NCI-H524 (cell line): ENCODE data around the gene SMAGP.
"Not testable (repeated sequence)": the region's sequence is repeated elsewhere in the genome, so short reads cannot be mapped to it uniquely, and the experiment has no call there.

ENCODE experiments used
- DNase-seq, 2 experiments: peaks; one replicate each; lab custom pipeline; 2025; lab: John Stamatoyannopoulos, UW

The SMAGP gene

DNA sequence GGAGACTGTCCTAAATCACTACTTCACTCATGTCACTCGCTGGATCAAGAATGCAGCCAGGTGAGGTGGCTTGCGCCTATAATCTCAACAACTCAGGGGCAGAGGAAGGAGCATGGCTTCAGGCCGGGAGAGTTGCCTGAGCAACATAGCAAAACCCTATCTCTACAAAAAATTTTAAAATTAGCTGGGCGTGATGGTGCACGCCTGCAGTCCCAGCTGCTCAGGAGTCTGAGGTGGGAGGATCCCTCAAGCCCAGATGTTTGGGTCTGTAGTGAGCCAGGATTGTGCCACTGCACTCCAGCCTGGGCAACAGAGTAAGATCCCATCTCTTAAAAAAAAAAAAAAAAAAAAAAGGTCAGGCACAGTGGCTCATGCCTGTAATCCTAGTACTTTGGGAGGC lies 5.9 kb downstream of the SMAGP start:
- no peak for DNase-seq

- DNase-seq = no peak
These were observed 6.9 kb downstream of the SMAGP start for GRCh38 chr12:51263341-51263740.

- peak in 1 of 2 experiments; percentile 13 for DNase-seq
These were observed 7.4 kb downstream of the SMAGP start for GRCh38 chr12:51262758-51263177.

DNA sequence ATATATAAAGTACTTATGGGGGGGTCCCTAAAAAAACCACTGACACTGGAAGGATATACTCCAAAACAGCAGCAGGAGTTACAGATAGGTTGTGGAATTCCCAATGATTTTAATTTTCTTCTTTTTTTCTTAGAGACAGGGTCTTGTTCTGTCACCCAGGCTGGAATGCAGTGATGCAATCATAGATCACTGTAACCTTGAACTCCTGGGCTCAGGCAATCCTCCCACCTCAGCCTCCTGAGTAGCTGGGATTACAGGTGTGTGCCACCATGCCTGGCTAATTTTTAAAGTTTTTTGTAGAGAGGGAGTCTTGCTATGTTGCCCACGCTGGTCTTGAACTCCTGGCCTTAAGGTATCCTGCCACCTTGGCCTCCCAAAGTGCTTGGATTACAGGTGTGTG lies 10.6 kb downstream of the SMAGP start:
- DNase-seq = not testable (repeated sequence)

GRCh38 chr12:51254536-51254935 lies 15.7 kb downstream of the SMAGP start:
- no peak for DNase-seq

DNA sequence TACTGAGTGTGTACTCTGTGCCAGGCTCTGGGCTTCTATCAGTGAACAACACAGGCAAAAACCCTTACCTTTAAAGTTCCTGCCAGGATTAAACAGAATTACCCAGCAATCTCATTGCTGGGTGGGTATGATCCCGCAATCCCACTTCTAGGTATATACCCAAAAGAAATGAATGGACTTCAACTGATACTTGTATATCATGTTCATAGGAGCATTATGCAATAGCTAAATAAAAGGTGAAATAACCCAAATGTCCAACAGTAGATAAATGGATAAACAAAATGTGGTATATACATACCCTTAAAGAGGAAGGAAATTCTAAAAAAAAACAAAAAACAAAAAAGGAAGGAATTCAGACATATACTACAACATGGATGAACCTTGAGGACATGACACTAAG lies 16.9 kb downstream of the SMAGP start:
- no peak for DNase-seq

- no peak for DNase-seq
These were observed 22.6 kb downstream of the SMAGP start for GRCh38 chr12:51247523-51248206.

DNA sequence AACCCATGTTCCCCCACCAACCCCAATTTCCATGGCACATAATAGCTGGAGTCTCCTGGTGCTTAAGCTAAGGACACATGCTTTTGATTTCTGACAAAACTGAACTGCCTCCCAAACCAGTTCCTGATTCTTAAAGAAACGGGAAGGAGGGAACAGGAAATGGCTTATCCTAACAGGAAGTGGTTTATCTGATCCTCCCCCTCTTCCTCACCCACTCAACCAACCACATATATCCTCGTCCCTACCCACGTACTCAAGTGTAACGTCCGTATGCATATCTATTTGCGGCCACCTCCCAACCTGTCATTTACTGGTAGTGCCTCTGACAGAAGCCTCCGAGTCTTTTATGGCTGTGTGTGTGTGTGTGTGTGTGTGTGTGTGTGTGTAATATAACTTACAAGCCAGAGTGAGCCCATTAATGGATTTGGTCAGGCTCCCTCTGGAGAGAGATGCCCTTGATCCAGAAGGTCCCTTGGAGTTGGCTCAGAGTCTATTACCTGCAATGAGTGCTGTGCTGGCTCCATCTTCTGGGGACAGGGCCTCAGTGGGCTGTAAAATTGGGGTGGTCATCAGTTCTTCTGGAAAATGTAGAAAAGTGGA lies 23.9 kb downstream of the SMAGP start:
- peak in 1 of 2 experiments; percentile 10 for DNase-seq

GRCh38 chr12:51245476-51246253 lies 24.6 kb downstream of the SMAGP start:
- no peak for DNase-seq

GRCh38 chr12:51244269-51244668 lies 25.9 kb downstream of the SMAGP start:
- DNase-seq = no peak

DNA sequence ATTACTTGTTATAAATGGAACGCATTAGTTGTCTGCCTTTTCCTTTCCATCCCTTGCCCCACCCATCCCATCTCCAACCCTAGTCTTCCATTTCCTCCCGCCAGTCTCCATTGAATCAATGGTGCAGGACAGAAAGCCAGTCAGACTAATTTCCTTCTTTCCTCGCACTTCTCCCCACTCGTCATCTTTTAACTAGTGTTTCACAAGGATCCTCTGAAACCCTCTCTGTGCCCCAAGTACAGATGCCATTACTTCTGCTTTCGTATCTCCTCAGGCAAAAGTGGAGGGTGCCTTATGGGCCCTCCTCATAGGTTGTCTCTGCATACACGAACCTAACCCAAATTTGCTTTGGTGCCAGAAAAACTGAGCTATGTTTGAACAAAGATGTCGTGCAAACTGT lies 27.3 kb downstream of the SMAGP start:
- no peak for DNase-seq

- no peak for DNase-seq
These were observed 28.1 kb downstream of the SMAGP start for GRCh38 chr12:51242120-51242519.

GRCh38 chr12:51240971-51241370 lies 29.2 kb downstream of the SMAGP start:
- no peak for DNase-seq

DNA sequence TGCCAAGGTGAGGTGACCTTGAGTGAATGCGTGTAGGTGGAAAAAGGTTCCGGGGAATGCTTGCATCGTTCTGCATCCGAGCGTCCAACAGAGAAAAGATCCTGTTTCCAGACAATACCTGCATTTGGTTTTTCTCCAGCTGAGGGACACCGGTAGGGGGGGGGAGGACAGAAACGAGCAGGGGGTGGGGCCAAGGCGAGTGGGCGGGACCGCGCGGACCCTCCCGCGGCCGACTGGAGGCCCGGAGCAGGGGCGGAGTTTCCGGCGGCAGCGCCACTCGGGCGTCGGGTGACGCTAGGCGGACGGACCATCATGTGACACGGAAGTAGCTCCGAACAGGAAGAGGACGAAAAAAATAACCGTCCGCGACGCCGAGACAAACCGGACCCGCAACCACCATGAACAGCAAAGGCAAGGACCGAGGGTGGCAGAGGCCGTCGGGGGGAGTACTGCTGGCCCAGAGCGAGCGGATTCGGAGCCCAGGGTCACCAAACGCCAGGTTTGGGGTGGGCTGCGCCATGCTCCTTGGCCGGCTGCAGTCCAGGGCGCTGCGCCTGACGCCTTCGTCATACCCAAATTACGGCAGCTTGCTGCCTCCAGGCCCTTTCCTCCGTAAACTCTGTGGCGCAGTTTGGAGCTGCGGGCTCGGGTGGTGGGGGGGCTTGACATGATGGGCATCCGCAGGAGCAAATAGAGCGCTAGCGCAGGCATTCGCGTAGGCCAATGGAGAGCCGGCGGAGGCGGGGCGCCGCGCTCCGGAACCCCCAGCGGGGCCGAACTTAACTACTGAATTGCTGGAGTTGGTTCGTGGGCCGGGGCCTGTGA lies 31.5 kb downstream of the SMAGP start, which contains the start of gene DAZAP2:
Gene DAZAP2 (plus strand): TSS at position 317 of the 825 bp plus-strand sequence. CDS start 82 bp downstream, at position 399.
- peak; percentile 73 to 94 for DNase-seq

DNA sequence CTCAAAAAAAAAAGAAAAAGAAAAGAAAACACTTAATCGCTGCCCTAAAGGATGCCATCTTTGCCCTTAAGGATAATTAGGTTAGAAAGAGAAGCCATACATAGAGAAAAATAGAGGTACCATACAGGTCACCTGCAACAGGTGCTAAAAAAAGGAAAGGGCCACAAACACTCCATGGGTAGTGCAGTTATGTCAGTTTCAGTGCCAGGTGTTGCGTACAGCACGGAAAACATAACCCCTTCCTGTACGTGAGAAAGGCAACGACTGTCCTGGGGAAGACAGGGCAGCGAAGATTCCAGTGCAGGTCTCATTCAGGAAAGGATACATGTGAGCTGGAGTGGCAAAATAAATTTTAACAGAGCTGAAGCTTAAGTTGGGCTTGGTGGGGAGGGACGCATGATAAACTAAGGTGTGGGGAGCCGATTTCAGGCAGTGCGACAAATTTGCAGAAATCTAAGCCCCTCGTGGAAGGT lies 32.1 kb downstream of the SMAGP start:
- DNase-seq = peak in 1 of 2 experiments; percentile 36

- DNase-seq = no peak
These were observed 35.7 kb downstream of the SMAGP start for GRCh38 chr12:51234530-51234929.

GRCh38 chr12:51232642-51233041 lies 37.6 kb downstream of the SMAGP start:
- DNase-seq = no peak

DNA sequence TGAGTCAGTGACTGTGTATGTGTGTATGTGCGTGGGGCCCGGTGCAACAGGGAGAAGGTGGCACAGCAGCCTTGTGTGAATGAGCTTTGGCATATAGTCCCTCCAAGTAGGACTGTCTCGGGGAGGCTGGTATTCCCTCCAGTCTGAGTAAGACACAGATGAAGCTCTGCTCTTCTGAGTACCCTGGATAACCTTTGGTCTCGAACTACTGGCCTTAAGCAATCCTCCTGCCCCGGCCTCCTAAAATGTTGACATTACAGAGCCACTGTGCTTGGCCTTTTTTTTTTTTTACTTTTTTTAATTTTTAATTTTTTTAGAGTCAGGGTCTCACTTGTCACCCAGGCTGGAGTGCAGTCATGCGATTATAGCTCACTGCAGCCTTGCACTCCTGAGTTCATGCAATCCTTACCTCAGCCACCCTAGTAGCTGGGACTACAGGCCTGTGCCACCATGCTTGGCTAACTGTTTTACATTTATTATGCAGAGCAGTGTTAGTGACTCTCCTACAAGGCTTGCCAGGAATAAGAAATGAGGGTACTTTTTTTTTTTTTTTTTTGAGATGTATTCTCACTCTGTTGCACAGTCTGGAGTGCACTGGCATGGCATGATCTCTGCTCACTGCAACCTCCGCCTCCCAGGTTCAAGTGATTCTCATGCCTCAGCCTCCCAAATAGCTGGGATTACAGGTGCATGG lies 41.0 kb downstream of the SMAGP start:
- DNase-seq = no peak

DNA sequence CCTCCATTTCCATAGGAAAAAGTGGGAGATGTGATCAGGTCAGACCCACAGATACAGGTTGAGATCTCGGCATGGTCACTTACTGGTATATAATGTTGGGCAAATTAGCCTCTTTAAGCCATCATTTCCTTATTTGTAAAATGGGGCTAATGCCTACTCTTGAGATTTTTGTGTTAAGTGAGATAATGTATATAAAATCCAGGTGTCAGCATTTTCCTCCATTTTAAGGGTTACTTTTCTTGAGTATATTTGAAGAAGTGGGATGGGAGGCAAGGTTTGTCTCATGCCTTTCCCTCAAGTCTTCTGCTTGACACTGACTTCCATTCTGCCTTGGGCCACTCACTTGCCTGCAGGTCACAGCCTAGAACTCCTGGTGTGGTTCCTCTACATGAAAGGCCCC lies 42.3 kb downstream of the SMAGP start:
- DNase-seq = no peak

- DNase-seq = not testable (repeated sequence)
These were observed 43.1 kb downstream of the SMAGP start for GRCh38 chr12:51227112-51227511.

DNA sequence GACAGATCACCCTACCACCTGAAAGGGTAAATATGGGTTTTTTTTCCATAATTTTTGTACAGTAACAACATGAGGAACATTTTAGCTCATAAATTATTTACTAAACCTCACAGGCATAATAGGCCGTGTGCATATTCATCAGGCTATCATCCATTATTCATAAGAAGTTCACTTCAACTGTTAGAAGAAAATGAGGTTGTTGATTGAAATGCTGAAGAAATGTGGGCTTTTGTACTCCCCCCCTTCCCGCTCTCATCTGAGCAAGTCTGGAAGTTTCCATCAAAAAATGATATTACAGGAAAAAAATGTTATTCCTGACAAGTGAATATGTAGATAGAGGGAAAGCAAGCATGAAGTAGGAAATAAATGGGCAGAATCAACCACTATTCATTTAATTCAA lies 44.4 kb downstream of the SMAGP start:
- DNase-seq = no peak
